SK-N-SH (cell line): ENCODE measurements around the gene NKD1. TPM values are rescaled to one million over a fixed set of nuclear protein-coding genes. Genes with fewer than 3 reads are reported as not detected.
"Not testable (repeated sequence)": the region's sequence is repeated elsewhere in the genome, so short reads cannot be mapped to it uniquely, and the experiment has no call there.

Source experiments
- CTCF ChIA-PET: fragments of 300-600, 350-600 bp; formaldehyde crosslinking; extraction: SDS; loops from one replicate; lab custom pipeline; 2021; lab: Yijun Ruan, JAX
- POLR2A ChIA-PET: fragments of 350-600 bp; sonication (Branson Sonifier 250); formaldehyde crosslinking; extraction: SDS; loops from one replicate; lab custom pipeline; 2020; ENCODE audit warnings: antibody characterized with exemption, inconsistent platforms; lab: Yijun Ruan, JAX
- DNase-seq: peaks from one replicate; pipeline ENCODE4 v3.0.0; 2012
- H2AFZ ChIP-seq: fragments of 200-600 bp; sonication (generic); 2 replicates; pipeline ENCODE4 v1.8.1; 2016; ENCODE audit warnings: antibody characterized with exemption, mild to moderate bottlenecking, low read depth
- H3F3A ChIP-seq: fragments of 200-600 bp; sonication (generic); replicated peaks from 2 replicates; pipeline ENCODE3; 2016; ENCODE audit warnings: antibody characterized with exemption, mild to moderate bottlenecking; ENCODE audit not compliant: insufficient read depth
- H3K27ac ChIP-seq, 2 experiments: fragments of 200-500 bp in 1 of 2; fragments of 200-600 bp in 1 of 2; sonication (Bioruptor generic) in 1 of 2; sonication (generic), shearing (Covaris generic) in 1 of 2; 2 replicates each; pipeline versions ENCODE4 v1.5.1 to v1.6.1; 2014 to 2016; ENCODE audit warnings: low read depth in 2 of 2, inconsistent platforms in 1 of 2, low read length in 1 of 2, mild to moderate bottlenecking in 1 of 2, mixed read lengths in 1 of 2
- H3K27me3 ChIP-seq: fragments of 200-600 bp; sonication (generic), shearing (Covaris generic); 2 replicates; pipeline ENCODE4 v1.6.1; 2016; ENCODE audit warnings: mixed run types; ENCODE audit not compliant: insufficient read depth
- H3K36me3 ChIP-seq, 2 experiments: fragments of 200-500 bp in 1 of 2; fragments of 200-600 bp in 1 of 2; sonication (Bioruptor generic) in 1 of 2; sonication (generic) in 1 of 2; replicated peaks in 1 of 2; 2 replicates each; pipeline versions ENCODE3 to v1.5.1; 2014 to 2016; ENCODE audit warnings: low read length in 1 of 2, mild to moderate bottlenecking in 1 of 2; ENCODE audit not compliant: insufficient read depth in 2 of 2, control insufficient read depth in 1 of 2
- H3K4me1 ChIP-seq, 2 experiments: fragments of 200-500 bp in 1 of 2; fragments of 200-600 bp in 1 of 2; sonication (Bioruptor generic) in 1 of 2; sonication (generic), shearing (Covaris generic) in 1 of 2; 2 replicates each; pipeline versions ENCODE4 v1.5.1 to v1.6.1; 2014 to 2016; ENCODE audit warnings: low read depth in 1 of 2, low read length in 1 of 2, mixed run types in 1 of 2; ENCODE audit not compliant: insufficient read depth in 2 of 2, control insufficient read depth in 1 of 2
- H3K4me2 ChIP-seq: fragments of 200-600 bp; sonication (generic), shearing (Covaris generic); 2 replicates; pipeline ENCODE4 v1.6.1; 2017; ENCODE audit warnings: mixed run types
- H3K4me3 ChIP-seq, 2 experiments: fragments of 200-500 bp in 1 of 2; fragments of 200-600 bp in 1 of 2; sonication (Bioruptor generic) in 1 of 2; sonication (generic), shearing (Covaris generic) in 1 of 2; 2 replicates each; pipeline versions ENCODE4 v1.5.1 to v1.8.1; 2014 to 2016; ENCODE audit warnings: low read depth in 2 of 2, inconsistent platforms in 1 of 2, low read length in 1 of 2, mild to moderate bottlenecking in 1 of 2, mixed read lengths in 1 of 2, moderate library complexity in 1 of 2
- H3K79me2 ChIP-seq: fragments of 200-600 bp; sonication (generic); 2 replicates; pipeline ENCODE4 v1.8.1; 2017; ENCODE audit warnings: mild to moderate bottlenecking; ENCODE audit not compliant: insufficient read depth
- H3K9ac ChIP-seq: fragments of 200-600 bp; sonication (generic); 2 replicates; pipeline ENCODE4 v1.6.1; 2017; ENCODE audit warnings: mixed run types
- H3K9me2 ChIP-seq: fragments of 200-600 bp; sonication (generic); 2 replicates; pipeline ENCODE4 v1.6.1; 2017; ENCODE audit warnings: mixed run types
- H3K9me3 ChIP-seq: fragments of 200-600 bp; sonication (generic); 2 replicates; pipeline ENCODE4 v1.6.1; 2017; ENCODE audit warnings: mixed run types, mild to moderate bottlenecking, moderate library complexity
- H4K20me1 ChIP-seq: fragments of 200-600 bp; sonication (generic); 2 replicates; pipeline ENCODE4 v1.6.1; 2017; ENCODE audit warnings: mild to moderate bottlenecking, mixed run types; ENCODE audit not compliant: insufficient read depth
- EP300 ChIP-seq, 2 experiments: IDR thresholded peaks; 2 replicates each; pipeline versions ENCODE4 v1.4.0 to v1.6.1; 2012; ENCODE audit warnings: borderline replicate concordance in 1 of 2, low read depth in 1 of 2, low read length in 1 of 2
- FOSL2 ChIP-seq: IDR thresholded peaks from 2 replicates; pipeline ENCODE4 v1.4.0; 2012; ENCODE audit warnings: low read depth, mild to moderate bottlenecking, moderate library complexity, borderline replicate concordance
- FOXM1 ChIP-seq: IDR thresholded peaks from 2 replicates; pipeline ENCODE4 v1.4.0; 2012; ENCODE audit warnings: low read depth, mild to moderate bottlenecking
- GABPA ChIP-seq: IDR thresholded peaks from 2 replicates; pipeline ENCODE4 v1.4.0; 2012; ENCODE audit warnings: low read depth, mild to moderate bottlenecking
- GATA2 ChIP-seq: sonication (generic); formaldehyde crosslinking; IDR thresholded peaks from 2 replicates; pipeline ENCODE4 v1.5.0; 2020; ENCODE audit warnings: mild to moderate bottlenecking, missing genetic modification reagents
- IRF3 ChIP-seq: fragments of 150-350 bp; IDR thresholded peaks from 2 replicates; pipeline ENCODE4 v1.6.1; 2016; ENCODE audit warnings: mild to moderate bottlenecking, low read depth, low read length
- MEF2A ChIP-seq: IDR thresholded peaks from 2 replicates; pipeline ENCODE4 v1.4.0; 2012; ENCODE audit warnings: low read depth, borderline replicate concordance
- MXI1 ChIP-seq: IDR thresholded peaks from 2 replicates; pipeline ENCODE4 v1.6.1; 2012; ENCODE audit warnings: mild to moderate bottlenecking, low read depth, low read length, improper control_type of control experiment
- NFIC ChIP-seq: IDR thresholded peaks from 2 replicates; pipeline ENCODE4 v1.4.0; 2012; ENCODE audit warnings: borderline replicate concordance
- NRF1 ChIP-seq: IDR thresholded peaks from 2 replicates; pipeline ENCODE4 v1.6.1; 2012; ENCODE audit warnings: low read depth, mild to moderate bottlenecking, low read length
- RCOR1 ChIP-seq: fragments of 150-350 bp; IDR thresholded peaks from 2 replicates; pipeline ENCODE4 v1.6.1; 2017; ENCODE audit warnings: antibody characterized with exemption, low read length
- RXRA ChIP-seq: IDR thresholded peaks from 2 replicates; pipeline ENCODE4 v1.4.0; 2012; ENCODE audit warnings: low read depth, mild to moderate bottlenecking, borderline replicate concordance
- SMC3 ChIP-seq: IDR thresholded peaks from 2 replicates; pipeline ENCODE4 v1.6.1; 2012; ENCODE audit warnings: low read depth, low read length, improper control_type of control experiment
- TEAD4 ChIP-seq: IDR thresholded peaks from 2 replicates; pipeline ENCODE4 v1.4.0; 2012; ENCODE audit warnings: mild to moderate bottlenecking, borderline replicate concordance; ENCODE audit not compliant: insufficient read depth
- USF1 ChIP-seq: IDR thresholded peaks from 2 replicates; pipeline ENCODE4 v1.4.0; 2012; ENCODE audit warnings: low read depth, borderline replicate concordance
- USF2 ChIP-seq: fragments of 150-350 bp; IDR thresholded peaks from 2 replicates; pipeline ENCODE4 v1.6.1; 2017; ENCODE audit warnings: antibody characterized with exemption, low read length, low read depth, borderline replicate concordance
- YY1 ChIP-seq: IDR thresholded peaks from 2 replicates; pipeline ENCODE4 v1.4.0; 2012; ENCODE audit warnings: low read depth, mild to moderate bottlenecking
- ZBTB33 ChIP-seq: IDR thresholded peaks from 2 replicates; pipeline ENCODE4 v1.4.0; 2012; ENCODE audit warnings: low read depth, borderline replicate concordance
- WGBS: methylation state at CpG from one replicate; pipeline ENCODE4 v1.1.6; 2017; ENCODE audit warnings: low lambda C conversion rate; 5-methylcytosine and 5-hydroxymethylcytosine counted together
- polyA plus RNA-seq, 3 experiments: library from polyadenylated mRNA; depleted of rRNA; stranded (reverse); fragments of >200 nt; gene quantifications; 2 replicates each; pipeline ENCODE4 v1.2.3, GENCODE V29; 2012

The NKD1 gene
- polyA plus RNA-seq, 1 of the 3 experiments (the other 2 are of a cell fraction) = 0.02 TPM

- peaks cover 0 to 9% of the 10 kb centered on the region in 2 experiments; a peak in 1 of 4 replicates for H3K4me1 ChIP-seq
- TF ChIP-seq ZBTB33 = no peak
- TF ChIP-seq TEAD4 = no peak
- no peak for TF ChIP-seq FOSL2
- TF ChIP-seq GATA2 = no peak
- TF ChIP-seq YY1 = no peak
- no peak for TF ChIP-seq SMC3
- TF ChIP-seq RXRA = no peak
- TF ChIP-seq USF2 = no peak
- no peak for TF ChIP-seq EP300 (IDR thresholded peaks at IDR 0.05; ENCODE audit: borderline replicate concordance in 1 of 2, low read depth in 1 of 2, low read length in 1 of 2)
- TF ChIP-seq NFIC = no peak
- no peak for TF ChIP-seq MEF2A
- TF ChIP-seq NRF1 = no peak
- no peak for TF ChIP-seq MXI1
- TF ChIP-seq GABPA = no peak
- TF ChIP-seq USF1 = no peak
- TF ChIP-seq FOXM1 = no peak
- TF ChIP-seq IRF3 = no peak
- TF ChIP-seq RCOR1 = no peak
- no peaks in the 10 kb centered on the region for H3F3A ChIP-seq
- no peaks in the 10 kb centered on the region for H3K9me2 ChIP-seq
- no peaks in the 10 kb centered on the region for H3K36me3 ChIP-seq
- no peak overlapping the region for H3K4me2 ChIP-seq
- H3K27me3 ChIP-seq = no peaks in the 10 kb centered on the region
- H4K20me1 ChIP-seq = no peaks in the 10 kb centered on the region
- ChIA-PET CTCF (interaction anchor here (0.9 kb wide), 1 partner anchor 8 kb away, joined by 3 read pairs; no protein-coding TSS in a partner anchor), POLR2A (no interaction called here)
- H3K9ac ChIP-seq = no peak overlapping the region
- no peak for DNase-seq
- H3K27ac ChIP-seq = no peak overlapping the region
- WGBS = 42% methylated on average over 10 of the region's 10 CpGs
- H2AFZ ChIP-seq = no peak overlapping the region
- no peaks in the 10 kb centered on the region for H3K9me3 ChIP-seq
- H3K4me3 ChIP-seq = no peak overlapping the region
- no peaks in the 10 kb centered on the region for H3K79me2 ChIP-seq
These were observed 45.6 kb upstream of the NKD1 start for GRCh38 chr16:50502616-50503011.

GRCh38 chr16:50503868-50504531, 44.2 kb upstream of the NKD1 start:
- H3F3A ChIP-seq, H2AFZ ChIP-seq, H4K20me1 ChIP-seq, H3K79me2 ChIP-seq, H3K9ac ChIP-seq, H3K27ac ChIP-seq, DNase-seq, H3K4me3 ChIP-seq, H3K9me3 ChIP-seq, H3K4me1 ChIP-seq, POLR2A ChIA-PET, H3K4me2 ChIP-seq, H3K36me3 ChIP-seq, H3K27me3 ChIP-seq, H3K9me2 ChIP-seq: not testable (repeated sequence)
- CTCF ChIA-PET = interaction anchor here (1.2 to 1.3 kb wide), 2 partner anchors 12 to 161 kb away, joined by 3 to 4 read pairs; no protein-coding TSS in a partner anchor
- 45% methylated on average over 8 of the region's 8 CpGs for WGBS
